HG03460 (cell line): Measurements from ENCODE around the gene FAM20C.

Experiments used
- ATAC-seq: cut with Tn5 transposase; IDR thresholded peaks from one replicate; pipeline ENCODE4 v1.9.1; 2021; ENCODE audit not compliant: unreplicated experiment

The FAM20C gene

GRCh38 chr7:266851-267840 lies 74.8 kb downstream of the FAM20C start:
- no peak for ATAC-seq

GRCh38 chr7:268991-269390 lies 76.6 kb downstream of the FAM20C start:
- ATAC-seq: no peak

- no peak for ATAC-seq
Measured at GRCh38 chr7:269721-270120, 77.3 kb downstream of the FAM20C start.

- ATAC-seq: no peak
Measured at GRCh38 chr7:270351-270983, 78.1 kb downstream of the FAM20C start.

GRCh38 chr7:271266-272107 lies 79.1 kb downstream of the FAM20C start:
- no peak for ATAC-seq

GRCh38 chr7:272108-272615 lies 79.8 kb downstream of the FAM20C start:
- ATAC-seq: no peak

GRCh38 chr7:272631-273030 lies 80.3 kb downstream of the FAM20C start:
- ATAC-seq: no peak

- no peak for ATAC-seq
Measured at GRCh38 chr7:273327-273726, 81.0 kb downstream of the FAM20C start.

- no peak for ATAC-seq
Measured at GRCh38 chr7:274266-274665, 81.9 kb downstream of the FAM20C start.

- ATAC-seq: no peak
Measured at GRCh38 chr7:276230-276835, 84.0 kb downstream of the FAM20C start.

- ATAC-seq: no peak
Measured at GRCh38 chr7:277228-277627, 84.9 kb downstream of the FAM20C start.

GRCh38 chr7:278081-278480 lies 85.7 kb downstream of the FAM20C start:
- ATAC-seq: no peak

GRCh38 chr7:279821-280220 lies 87.5 kb downstream of the FAM20C start:
- no peak for ATAC-seq

GRCh38 chr7:280461-280860 lies 88.1 kb downstream of the FAM20C start:
- ATAC-seq: no peak

GRCh38 chr7:281637-282036 lies 89.3 kb downstream of the FAM20C start:
- no peak for ATAC-seq

GRCh38 chr7:282621-283020 lies 90.2 kb downstream of the FAM20C start:
- no peak for ATAC-seq

- ATAC-seq: no peak
Measured at GRCh38 chr7:284762-285722, 92.7 kb downstream of the FAM20C start.

- ATAC-seq: no peak
Measured at GRCh38 chr7:285731-286130, 93.4 kb downstream of the FAM20C start.

- no peak for ATAC-seq
Measured at GRCh38 chr7:286266-286665, 93.9 kb downstream of the FAM20C start.

GRCh38 chr7:288671-289101 lies 96.3 kb downstream of the FAM20C start:
- ATAC-seq: no peak
